GM12892 (cell line): Measurements from ENCODE around the gene SLC38A7.

Source experiments
- POLR2A ChIP-seq: IDR thresholded peaks from 2 replicates; pipeline ENCODE4 v1.6.1; 2011; ENCODE audit warnings: low read depth, low read length, control low read depth
- POLR2AphosphoS5 ChIP-seq: IDR thresholded peaks from 2 replicates; pipeline ENCODE4 v1.6.1; 2011; ENCODE audit warnings: low read depth, low read length, control low read depth
- TAF1 ChIP-seq: IDR thresholded peaks from 2 replicates; pipeline ENCODE4 v1.6.1; 2011; ENCODE audit warnings: low read depth, mild to moderate bottlenecking, control low read depth, low read length, borderline replicate concordance

- TF ChIP-seq POLR2A (no peak), POLR2AphosphoS5 (no peak), TAF1 (no peak)
Measured at GRCh38 chr16:58678716-58679115, 5.9 kb downstream of the SLC38A7 start.
